GM19328 (cell line): ENCODE data around the gene TSPAN4.

Experiments used
- ATAC-seq: cut with Tn5 transposase; IDR thresholded peaks from one replicate; pipeline ENCODE4 v1.9.1; 2021; ENCODE audit warnings: mild to moderate bottlenecking, moderate library complexity; ENCODE audit not compliant: unreplicated experiment

The TSPAN4 gene

DNA sequence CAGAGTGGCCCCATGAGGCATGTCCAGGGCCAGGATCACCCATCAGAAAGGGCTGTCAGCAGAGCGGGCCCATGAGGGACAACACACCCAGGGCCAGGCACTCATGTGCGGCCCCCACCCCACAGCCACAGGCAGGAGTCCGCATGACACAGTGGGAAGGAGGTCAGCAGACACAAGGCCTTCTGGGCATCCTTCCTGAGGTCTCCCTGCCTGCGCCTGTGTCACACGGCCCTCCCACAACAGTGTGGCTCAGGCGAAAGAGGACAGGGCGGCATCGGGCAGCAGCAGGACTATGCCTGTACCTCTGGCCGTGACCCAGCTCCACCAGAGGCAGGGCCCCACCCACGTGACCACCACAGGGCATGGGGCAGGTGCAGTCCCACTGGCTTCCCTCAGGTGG lies 40.9 kb downstream of the TSPAN4 start:
- ATAC-seq, result no peak

DNA sequence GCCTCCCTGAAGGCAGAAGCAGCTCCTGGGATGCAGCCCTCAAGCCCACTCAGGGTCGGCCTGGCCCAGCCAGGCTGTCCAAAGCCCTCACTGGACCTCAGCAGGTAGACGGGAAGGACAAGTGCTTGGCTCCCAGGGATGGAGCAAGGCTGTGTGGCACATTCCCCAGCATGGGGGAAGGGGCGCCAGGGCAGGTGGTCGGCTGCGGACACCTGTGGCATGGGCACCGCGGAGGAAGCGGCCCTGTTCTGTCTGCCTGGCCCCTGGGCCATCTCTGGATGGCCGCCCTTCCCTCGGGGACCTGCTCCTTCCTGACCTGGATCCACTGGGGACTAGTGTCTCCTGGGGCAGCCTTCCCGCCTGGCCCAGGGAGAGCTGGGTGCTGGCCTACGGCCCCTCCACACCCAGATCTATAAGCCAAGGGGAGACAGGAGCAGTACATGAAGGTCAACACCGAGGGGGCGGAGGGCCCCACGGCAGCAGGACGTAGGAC lies 42.0 kb downstream of the TSPAN4 start:
- ATAC-seq, result no peak

DNA sequence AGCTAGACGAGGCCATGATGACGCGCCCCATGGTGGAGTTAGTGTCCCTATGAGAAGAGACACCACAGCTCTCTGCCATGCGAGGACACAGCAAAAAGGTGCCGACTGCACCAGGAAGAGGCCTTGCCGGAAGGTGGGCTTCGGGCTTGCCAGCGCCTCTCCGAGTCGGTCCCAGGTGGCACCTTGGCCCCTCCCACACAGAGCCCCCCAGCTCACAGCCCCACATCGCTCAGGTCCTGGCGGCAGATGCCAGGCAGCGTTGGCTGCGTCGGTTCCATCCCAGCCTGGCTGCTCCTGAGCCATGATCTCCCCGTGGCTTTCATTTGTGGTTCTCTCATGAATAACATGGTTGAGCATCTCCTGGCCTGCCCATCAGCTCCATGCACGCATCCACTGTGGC lies 43.9 kb downstream of the TSPAN4 start:
- no peak for ATAC-seq

DNA sequence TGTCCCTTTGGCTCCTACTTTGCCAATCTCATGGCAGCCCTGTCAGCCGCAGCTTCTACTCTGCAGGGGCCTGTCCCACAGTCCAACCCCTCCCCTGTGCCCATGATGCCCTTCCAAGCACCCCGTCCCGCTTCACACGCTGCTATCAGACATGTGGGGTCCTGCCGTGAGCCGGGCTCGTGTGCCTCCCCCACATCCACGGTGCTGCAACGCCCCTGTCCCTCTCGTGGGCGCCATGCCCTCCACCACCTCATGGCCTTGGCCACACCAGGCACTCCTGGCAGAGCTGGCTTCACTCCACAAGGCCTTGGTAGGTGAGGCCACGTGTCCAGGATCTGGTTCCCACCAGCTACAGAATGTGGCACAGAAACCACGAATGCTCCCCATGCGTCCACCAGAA lies 44.9 kb downstream of the TSPAN4 start:
- ATAC-seq, result no peak

DNA sequence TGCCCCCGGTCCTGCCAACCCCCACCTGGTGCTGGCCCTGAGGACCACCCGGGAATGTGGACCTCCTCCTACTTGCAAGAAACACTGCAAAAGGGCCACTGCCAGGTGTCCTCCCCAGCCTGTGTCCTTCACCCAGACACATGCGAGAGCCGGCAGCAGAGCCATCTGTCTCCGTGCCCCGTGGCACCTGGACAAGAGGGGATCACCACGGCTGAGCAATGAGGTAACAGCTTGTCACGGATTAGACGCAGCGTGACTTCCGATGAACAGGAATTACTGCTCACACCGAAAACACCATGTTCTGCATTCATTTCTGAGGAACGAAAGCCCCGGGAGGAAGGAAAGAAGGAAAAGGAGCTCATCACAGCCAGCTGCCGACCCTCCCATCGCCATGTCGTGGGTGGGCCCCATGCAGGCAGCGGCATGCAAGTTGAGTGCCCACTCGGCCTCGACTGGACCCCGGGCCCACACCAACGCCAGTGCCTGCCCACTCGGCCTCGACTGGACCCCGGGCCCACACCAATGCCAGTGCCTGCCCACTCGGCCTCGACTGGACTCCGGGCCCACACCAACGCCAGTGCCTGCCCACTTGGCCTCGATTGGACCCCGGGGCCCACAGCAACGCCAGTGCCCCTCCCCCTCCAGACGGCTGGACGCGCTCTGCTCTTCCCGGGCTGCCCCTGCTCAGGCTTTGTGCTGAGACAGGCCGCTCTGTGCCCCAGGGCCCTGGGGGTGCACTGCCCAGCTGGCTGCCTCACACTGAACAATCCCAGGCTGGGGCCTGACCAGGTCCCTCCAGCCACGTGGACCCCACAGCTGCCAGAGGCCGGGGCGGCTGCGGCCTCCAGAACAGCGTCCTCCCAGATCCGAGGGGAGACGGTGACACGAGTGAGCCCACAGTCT lies 45.9 kb downstream of the TSPAN4 start:
- ATAC-seq, result no peak

DNA sequence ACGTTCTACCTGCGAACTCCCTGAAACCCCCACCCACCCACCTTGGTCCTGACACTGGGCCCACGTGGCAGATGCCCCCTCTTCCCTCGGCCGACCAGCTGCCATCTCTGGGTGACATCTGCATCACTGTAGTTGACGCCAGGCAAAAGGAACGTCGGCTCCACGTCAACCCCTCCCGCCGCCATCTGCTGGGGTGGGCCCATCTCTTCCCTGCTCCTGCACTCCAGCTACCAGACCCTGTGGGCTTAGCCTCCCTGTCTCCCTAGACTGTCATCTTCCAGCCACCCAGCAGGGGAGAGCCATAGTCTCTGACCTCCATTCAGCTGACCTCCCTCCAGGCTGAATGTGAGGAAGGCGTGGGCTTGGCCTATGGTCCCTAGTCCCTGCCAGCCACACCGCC lies 46.6 kb downstream of the TSPAN4 start:
- ATAC-seq, result no peak

DNA sequence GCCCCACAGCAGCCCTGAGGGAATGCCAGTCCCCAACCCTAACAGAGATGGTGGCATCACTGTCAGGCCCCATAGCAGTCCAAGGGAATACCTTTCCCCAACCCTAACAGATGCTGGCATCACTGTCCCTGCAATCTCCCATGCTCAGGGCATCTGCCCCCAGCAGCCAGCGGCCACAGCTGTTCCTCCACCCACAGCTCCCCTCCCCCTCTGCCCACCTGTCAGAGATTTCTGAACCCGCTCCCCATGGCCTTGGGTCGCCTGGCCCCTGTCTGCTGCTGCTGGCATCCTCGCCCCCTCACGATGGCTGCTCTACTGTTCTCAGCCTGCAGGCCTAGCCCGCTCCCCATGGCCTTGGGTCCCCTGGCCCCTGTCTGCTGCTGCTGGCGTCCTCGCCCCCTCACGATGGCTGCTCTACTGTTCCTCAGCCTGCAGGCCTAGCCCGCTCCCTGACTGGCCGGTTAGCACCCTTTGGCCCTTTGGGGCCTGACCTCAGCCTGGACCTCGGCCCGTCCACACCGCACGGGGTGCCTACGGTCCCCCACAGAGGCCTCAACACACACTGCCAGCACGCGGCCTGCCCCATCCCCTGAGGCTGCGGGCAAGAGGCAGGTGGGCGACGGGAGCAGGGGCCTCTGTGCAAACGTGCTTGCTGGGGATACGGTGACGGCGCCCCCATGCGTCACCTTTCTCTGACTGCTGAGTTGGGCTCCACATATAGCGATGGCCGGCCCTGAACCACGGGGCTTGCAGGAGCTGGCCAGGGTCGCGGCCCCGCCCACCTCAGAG lies 47.2 kb downstream of the TSPAN4 start:
- no peak for ATAC-seq

DNA sequence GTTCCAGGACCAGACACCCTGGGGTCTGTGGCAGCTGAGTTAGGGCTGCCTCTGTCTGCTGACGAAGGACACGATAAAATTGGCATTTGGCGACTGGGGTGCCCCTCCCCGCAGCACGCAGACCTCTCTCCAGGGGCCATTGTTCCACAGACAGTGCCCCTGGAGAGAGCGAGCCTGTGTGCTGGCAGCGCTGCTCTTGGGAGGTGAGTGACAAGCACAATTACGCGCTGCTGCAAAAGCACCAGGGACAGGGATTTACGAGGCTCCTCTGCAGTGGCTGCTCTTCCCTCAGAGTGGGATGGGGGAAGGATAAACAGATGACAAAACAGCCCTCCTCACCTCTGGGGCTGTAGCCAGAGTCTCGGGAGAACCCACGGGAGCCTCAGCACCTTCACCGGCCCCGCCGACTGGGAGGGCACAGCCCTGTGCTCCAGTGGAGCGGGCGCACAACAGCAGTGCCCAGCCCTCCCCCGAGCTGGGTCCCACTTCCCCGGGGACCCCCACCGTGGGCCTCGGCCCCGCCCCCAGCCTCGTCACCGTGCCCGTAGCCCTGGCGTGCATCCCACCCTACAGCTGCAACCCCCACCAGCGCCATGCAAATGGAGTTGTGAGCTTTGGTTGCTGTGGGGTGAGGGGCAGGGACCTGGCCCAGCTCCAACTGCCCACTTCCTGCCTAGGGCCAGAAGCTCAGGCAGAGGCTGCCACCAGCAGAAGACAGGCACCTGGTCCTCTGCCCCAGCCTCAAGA lies 48.3 kb downstream of the TSPAN4 start:
- no peak for ATAC-seq

DNA sequence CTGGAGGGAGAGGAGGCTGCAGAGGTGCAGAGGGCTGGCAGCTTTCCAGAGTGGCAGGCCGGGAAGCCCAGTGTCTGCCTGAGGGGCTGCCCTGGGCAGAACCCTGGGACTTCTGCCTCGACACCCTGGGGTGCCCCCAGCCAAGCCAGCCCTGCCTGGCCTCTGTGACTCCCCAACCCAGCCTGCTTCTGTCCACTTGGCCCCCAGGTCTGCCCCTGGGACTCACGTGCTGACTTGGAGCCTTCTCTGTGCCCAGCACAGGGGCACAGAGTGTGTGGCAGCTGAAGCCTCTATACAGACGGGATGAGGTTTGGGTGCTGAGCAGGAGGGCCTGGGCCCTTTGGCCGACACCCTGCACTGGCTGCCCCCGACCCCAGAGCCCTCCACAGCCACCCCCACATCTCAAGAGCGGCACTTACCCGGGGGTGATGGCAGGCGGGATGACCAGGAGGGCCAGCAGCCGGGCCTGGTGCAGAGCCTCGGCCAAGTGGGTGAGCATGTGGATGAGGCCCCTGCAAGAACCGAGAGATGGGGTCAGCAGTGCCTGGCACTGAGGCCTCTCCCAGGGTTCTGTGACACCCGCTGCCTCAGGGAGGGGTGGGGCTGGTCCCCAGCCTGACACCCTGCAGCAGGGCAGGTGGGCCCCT lies 50.5 kb downstream of the TSPAN4 start:
- no peak for ATAC-seq

DNA sequence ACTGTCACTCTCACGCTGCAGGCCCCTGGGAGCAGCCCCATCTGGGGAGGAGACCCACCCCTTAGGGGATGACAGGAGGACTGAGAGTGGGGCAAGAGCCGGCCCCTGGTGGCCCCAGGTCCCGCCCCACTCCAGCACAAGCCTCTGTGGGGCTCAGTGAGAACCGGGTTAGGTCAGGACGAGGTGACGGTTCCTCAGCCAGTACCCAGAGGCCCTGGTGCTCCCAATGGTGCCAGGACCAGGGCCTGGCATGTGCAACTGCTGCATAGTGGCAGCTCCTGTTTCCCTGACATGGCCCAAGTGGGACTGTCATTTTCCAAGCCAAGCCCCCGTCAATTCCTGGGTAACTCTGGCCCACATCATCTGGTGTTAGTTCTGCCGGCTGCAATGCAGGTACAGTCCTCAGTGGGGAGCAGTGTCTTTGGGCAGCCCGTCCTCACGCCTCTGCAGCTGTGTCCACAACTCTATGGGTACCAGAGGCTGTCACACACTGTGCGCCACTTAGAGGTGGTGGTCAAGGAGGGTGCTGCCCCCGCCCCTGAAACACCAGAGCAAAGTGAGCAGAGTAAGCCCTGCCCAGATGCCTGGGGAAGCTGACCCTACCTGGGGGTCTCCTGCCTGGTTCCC lies 52.0 kb downstream of the TSPAN4 start:
- ATAC-seq, result no peak

DNA sequence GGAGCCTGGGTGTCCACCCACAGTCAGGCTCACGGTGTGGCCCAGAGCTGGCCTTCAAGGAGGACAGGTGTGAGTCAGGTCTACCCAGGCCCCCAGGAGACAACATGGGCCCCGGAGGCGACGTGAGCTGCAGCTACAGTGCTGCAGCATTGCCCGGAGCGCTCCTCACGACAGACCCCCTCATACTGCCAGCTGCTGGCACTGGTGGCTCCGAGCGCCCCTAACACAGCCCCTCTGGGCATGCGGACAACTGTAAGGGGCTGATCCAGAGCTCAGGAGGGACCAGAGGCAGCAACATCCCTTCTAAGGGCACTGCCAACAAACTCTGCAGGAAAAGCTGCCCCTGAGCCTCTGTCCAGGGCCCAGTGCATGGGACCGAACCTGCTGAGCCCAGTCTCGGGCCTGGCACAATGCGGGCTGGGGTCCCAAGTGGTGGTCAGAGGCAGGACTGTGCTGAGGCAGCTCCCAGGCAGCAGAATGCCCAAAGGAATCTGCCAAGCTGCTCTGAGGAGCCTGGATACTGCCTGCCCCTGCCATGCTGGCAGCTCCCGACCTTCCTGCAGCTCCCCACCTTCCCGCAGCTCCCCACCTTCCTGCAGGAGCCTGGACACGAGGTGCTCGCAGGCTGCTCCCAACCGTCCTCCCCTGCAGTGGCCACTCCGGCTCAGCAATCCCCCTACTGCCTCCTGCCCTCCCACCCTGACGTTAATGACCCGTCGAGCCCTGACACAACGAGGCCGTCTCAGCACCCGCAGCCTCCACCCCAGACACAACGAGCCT lies 52.9 kb downstream of the TSPAN4 start:
- no peak for ATAC-seq

DNA sequence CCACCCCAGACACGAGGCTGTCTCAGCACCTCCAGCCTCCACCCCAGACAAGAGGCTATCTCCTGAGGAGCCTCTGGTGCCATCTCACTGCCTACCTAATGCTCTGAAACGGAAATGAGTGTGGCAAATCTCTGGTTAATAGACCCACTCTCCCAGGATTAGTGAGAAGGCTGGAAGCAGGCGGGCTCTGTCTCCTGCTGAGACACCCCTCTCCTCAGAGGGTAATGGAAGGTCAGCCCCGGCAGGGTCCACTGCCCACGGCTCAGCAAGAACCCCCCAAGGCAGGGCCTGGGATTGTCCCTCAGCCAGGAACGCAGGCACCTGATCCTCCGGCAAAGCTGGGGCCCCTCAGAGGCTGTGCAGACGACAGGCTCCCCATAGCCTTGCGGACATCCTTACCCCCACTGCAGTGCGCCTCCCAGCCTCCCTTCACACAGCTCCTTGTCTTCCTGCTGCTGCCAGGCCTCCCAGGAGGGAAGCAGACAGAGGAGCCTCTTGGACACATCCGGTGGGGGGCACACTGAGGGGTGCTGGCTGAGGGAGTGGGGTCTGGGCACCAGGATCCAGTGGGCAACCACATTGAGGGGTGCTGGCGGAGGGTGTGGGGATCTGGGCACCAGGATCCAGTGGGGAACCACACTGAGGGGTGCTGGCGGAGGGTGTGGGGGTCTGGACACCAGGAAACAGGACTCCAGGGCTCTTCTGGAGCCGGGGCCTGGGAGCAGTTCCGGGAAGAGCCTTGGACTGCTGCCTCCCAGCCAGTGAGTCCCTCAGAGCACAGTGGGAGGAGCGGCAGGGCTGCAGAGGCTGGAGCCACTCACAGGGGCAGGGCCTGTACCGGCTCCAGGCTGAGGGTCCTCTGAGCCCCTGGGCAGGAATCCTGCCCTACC lies 54.8 kb downstream of the TSPAN4 start:
- ATAC-seq, result no peak

DNA sequence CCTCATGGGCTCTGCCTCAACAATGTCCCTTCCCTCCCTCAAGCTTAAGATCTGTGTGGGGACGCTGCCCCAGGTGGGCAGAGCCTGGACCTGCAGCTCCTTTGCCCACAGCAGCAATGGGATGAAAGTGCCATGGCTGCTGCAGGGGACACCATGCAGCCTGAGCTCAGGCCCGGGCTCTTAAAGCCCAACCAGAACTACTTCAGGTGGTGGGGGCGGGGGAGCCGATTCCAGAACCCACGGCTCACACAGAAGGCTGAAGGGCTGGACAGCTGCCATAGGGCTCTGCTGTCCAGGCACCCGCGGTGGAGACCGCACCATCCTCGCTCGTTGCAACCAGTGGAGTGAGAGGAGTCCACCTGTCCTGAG lies 55.5 kb downstream of the TSPAN4 start:
- no peak for ATAC-seq

DNA sequence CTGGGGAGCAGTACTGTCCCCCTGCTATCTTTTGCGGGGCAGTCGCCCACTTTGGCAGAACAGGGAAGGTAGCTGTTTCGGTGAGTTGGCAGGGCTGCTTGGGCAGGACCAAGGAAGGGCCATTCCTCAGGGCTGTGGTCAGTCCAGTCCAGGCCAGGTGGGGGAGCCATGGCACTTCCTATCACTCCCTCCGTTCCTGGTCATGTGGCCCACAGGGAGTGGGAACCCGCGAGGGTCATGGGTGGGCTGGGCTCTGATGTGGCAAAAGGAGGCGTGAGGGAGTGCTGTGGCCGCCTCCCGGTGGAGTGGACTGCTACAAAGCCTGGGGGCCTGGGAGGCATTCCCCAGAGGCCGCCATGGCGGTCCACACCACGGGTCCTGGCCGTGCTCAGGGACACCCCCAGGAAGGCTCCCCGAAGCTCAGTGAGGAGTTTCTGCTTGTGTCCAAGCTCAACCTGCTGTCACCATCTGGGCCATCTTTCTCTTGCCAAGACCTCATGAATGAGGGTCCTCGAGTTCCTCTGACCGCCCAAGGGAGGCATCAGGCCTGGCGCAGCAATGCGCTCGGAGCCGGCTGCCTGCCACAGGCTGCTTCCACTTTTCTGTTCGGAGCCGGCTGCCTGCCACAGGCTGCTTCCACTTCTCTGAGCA lies 56.0 kb downstream of the TSPAN4 start:
- no peak for ATAC-seq

DNA sequence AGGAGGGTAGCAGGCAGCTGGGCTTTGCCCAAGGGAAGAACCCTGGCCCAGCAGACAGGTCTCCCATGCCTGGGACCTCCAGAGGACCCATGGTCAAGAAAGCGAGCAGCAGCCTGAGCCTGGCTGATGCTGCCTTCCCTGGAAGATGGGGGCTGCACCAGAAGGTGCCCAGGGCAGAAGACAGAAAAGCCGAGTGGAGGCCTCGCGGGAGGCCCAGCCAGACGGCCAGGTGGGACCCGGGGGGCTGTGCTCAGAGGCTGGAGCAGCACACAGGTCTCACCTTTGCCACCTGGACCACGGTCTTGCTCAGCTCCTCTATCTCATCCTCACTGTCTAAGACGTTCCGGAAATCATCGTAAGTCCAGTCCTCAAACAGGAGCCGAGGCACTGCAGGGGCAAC lies 57.1 kb downstream of the TSPAN4 start:
- ATAC-seq, result no peak

DNA sequence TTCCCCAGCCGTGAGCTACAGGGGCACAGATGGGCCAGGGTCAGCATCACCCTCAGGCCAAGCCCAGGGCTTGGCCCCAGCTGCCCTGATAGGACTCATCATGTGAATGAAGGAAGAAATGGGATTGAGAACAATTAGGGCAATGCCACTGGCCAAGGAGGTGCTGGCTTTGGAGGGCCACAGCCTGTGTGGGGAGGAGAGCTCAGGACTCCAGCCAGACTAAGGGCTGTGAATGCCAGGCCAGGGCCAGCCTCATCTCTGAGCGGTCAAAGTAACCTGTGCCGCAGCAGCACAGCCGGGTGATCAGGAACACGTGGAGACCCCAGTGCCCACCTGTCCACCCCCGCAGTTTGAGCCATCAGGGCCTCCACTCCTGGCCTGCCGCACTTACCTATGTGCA lies 57.9 kb downstream of the TSPAN4 start:
- no peak for ATAC-seq

DNA sequence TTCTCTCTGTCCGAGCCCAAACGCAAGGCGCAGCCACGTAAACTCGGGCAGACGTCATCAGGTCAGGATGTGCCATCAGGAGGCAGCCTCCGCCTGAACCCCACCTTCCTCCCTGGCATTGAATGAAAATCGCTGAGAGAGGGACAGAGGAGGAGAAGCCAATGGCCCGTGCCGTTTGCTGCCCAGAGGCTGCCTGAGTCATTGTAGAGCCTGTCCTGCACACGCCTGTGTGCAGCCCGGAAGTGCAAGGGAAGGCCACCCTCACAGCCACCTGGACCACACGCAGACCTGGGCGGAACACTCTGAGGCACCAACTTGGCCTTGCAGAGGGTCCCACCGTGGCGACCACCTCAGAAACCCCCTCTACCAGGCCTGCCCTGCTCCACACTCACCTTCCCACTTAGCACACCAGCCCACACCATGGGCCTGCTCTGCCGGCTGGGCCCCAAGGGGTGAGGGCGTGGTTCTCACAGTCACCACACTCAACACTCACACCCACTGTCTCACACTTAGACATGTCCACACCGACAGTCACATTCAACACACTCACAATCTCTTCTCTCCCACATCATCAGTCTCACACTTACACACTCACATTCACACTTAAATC lies 58.9 kb downstream of the TSPAN4 start:
- no peak for ATAC-seq

DNA sequence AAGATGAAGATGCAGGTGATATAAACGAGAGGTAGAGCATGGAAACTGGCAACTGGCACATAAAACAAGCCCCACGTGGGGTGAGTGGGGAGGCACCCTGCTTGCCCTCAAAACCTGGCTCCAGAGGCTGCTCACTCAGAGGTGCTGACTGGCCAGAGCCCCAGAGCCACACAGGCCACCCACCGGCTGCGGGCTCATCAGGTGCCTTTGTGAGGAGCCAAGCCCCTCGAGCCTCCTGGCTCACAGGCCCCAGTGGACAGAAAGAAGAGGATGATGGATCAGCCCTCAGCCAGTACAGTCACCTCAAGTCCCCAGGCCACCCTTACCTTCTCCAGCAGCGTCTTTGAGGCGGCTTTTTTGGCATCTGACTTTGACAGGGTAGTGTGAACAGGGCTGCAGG lies 61.7 kb downstream of the TSPAN4 start:
- no peak for ATAC-seq
